ENCODE data around the gene STAP2.

The STAP2 gene

GRCh38 chr19:4326837-4327251 lies 11.8 kb downstream of the STAP2 start:
- no peak for DNase-seq (ENCODE audit: low read depth)

- no peak for DNase-seq (ENCODE audit: low read depth)
Measured at GRCh38 chr19:4326215-4326836, 12.3 kb downstream of the STAP2 start.

- DNase-seq (ENCODE audit: low read depth) = no peak
Measured at GRCh38 chr19:4324228-4324627, 14.4 kb downstream of the STAP2 start.

GRCh38 chr19:4323692-4324091 lies 14.9 kb downstream of the STAP2 start:
- DNase-seq (ENCODE audit: low read depth) = no peak

- no peak for DNase-seq (ENCODE audit: low read depth)
Measured at GRCh38 chr19:4322942-4323665, 15.5 kb downstream of the STAP2 start.

- DNase-seq (ENCODE audit: low read depth) = no peak
Measured at GRCh38 chr19:4320419-4320818, 18.2 kb downstream of the STAP2 start.

- DNase-seq (ENCODE audit: low read depth) = no peak
Measured at GRCh38 chr19:4319067-4319718, 19.4 kb downstream of the STAP2 start.

GRCh38 chr19:4318460-4318859 lies 20.2 kb downstream of the STAP2 start:
- no peak for DNase-seq (ENCODE audit: low read depth)

- no peak for DNase-seq (ENCODE audit: low read depth)
Measured at GRCh38 chr19:4316956-4317355, 21.7 kb downstream of the STAP2 start.

GRCh38 chr19:4313847-4314490 lies 24.7 kb downstream of the STAP2 start:
- no peak for DNase-seq (ENCODE audit: low read depth)

- DNase-seq (ENCODE audit: low read depth) = no peak
Measured at GRCh38 chr19:4310247-4311121, 28.1 kb downstream of the STAP2 start.

GRCh38 chr19:4305659-4306058 lies 33.0 kb downstream of the STAP2 start:
- DNase-seq (ENCODE audit: low read depth) = no peak

GRCh38 chr19:4305257-4305612 lies 33.4 kb downstream of the STAP2 start:
- no peak for DNase-seq (ENCODE audit: low read depth)

- no peak for DNase-seq (ENCODE audit: low read depth)
Measured at GRCh38 chr19:4304538-4305256, 33.9 kb downstream of the STAP2 start, which contains the start of gene FSD1. Gene FSD1 (plus strand): TSS chr19:4304598. CDS start chr19:4304747, 149 bp downstream.

GRCh38 chr19:4303819-4304537 lies 34.6 kb downstream of the STAP2 start:
- no peak for DNase-seq (ENCODE audit: low read depth)

GRCh38 chr19:4302243-4302640 lies 36.4 kb downstream of the STAP2 start, which contains the start of gene TMIGD2:
Gene TMIGD2 (minus strand): TSS chr19:4302389. CDS start chr19:4302385, 4 bp downstream.
- DNase-seq (ENCODE audit: low read depth) = no peak

GRCh38 chr19:4301590-4302242 lies 36.9 kb downstream of the STAP2 start:
- no peak for DNase-seq (ENCODE audit: low read depth)

- DNase-seq (ENCODE audit: low read depth) = no peak
Measured at GRCh38 chr19:4300589-4300988, 38.0 kb downstream of the STAP2 start.

- no peak for DNase-seq (ENCODE audit: low read depth)
Measured at GRCh38 chr19:4298810-4299550, 39.6 kb downstream of the STAP2 start.

Measured in fibroblast of the conjunctiva (primary cell).